CD8-positive, alpha-beta memory T cell (primary cell): Measurements from ENCODE around the gene RPL10. TPM values are rescaled to one million over a fixed set of nuclear protein-coding genes. Genes with fewer than 3 reads are reported as not detected.

Experiments
- CTCF ChIA-PET: fragments of 350-600 bp; sonication (Branson Sonifier 250); formaldehyde crosslinking; loops from one replicate; lab custom pipeline; 2021; ENCODE audit warnings: antibody characterized with exemption; lab: Charles Lee
- POLR2A ChIA-PET: fragments of 350-600 bp; sonication (Branson Sonifier 250); formaldehyde crosslinking; loops from one replicate; lab custom pipeline; 2021; ENCODE audit warnings: antibody characterized with exemption; lab: Charles Lee
- DNase-seq, 5 donors: peaks; one replicate each; pipeline versions ENCODE4 v3.0.0 to v3.0.0-alpha.2; 2020 to 2022; ENCODE audit warnings: mixed read lengths in 1 of 5
- H3K27ac ChIP-seq: one replicate; pipeline ENCODE4 v1.7.0; 2013; ENCODE audit warnings: low read depth, mild to moderate bottlenecking, low read length, moderate library complexity
- H3K27me3 ChIP-seq: 2 replicates; pipeline ENCODE4 v1.7.0; 2013; ENCODE audit warnings: low read length, mild to moderate bottlenecking; ENCODE audit not compliant: insufficient read depth, poor library complexity, severe bottlenecking
- H3K36me3 ChIP-seq: 2 replicates; pipeline ENCODE4 v1.7.0; 2013; ENCODE audit warnings: mild to moderate bottlenecking, low read length, moderate library complexity; ENCODE audit not compliant: insufficient read depth
- H3K4me1 ChIP-seq: 2 replicates; pipeline ENCODE4 v1.7.0; 2013; ENCODE audit warnings: mild to moderate bottlenecking, low read length, moderate library complexity; ENCODE audit not compliant: insufficient read depth
- H3K4me3 ChIP-seq: 2 replicates; pipeline ENCODE4 v1.7.0; 2013; ENCODE audit warnings: mild to moderate bottlenecking, low read length
- H3K9me3 ChIP-seq: 2 replicates; pipeline ENCODE4 v1.7.0; 2013; ENCODE audit warnings: mild to moderate bottlenecking, low read length
- H3K27ac Mint-ChIP-seq, 8 donors: one replicate each; pipeline ENCODE4 v1.8.0; 2020 to 2021; ENCODE audit warnings: mixed read lengths in 8 of 8, mild to moderate bottlenecking in 6 of 8, inconsistent platforms in 3 of 8, moderate library complexity in 3 of 8
- H3K27me3 Mint-ChIP-seq, 2 donors: one replicate each; pipeline ENCODE4 v1.8.0; 2020 to 2021; ENCODE audit warnings: mixed read lengths in 2 of 2, mild to moderate bottlenecking in 1 of 2, moderate library complexity in 1 of 2
- H3K36me3 Mint-ChIP-seq, 3 donors: one replicate each; pipeline ENCODE4 v1.8.0; 2020 to 2021; ENCODE audit warnings: mixed read lengths in 3 of 3, inconsistent platforms in 1 of 3, mild to moderate bottlenecking in 1 of 3
- H3K4me1 Mint-ChIP-seq, 3 donors: one replicate each; pipeline ENCODE4 v1.8.0; 2020 to 2021; ENCODE audit warnings: mixed read lengths in 3 of 3, inconsistent platforms in 1 of 3, mild to moderate bottlenecking in 1 of 3
- H3K4me3 Mint-ChIP-seq, 7 donors: one replicate each; pipeline ENCODE4 v1.8.0; 2020 to 2021; ENCODE audit warnings: mixed read lengths in 7 of 7, mild to moderate bottlenecking in 6 of 7, moderate library complexity in 4 of 7, inconsistent platforms in 2 of 7
- H3K9me3 Mint-ChIP-seq, 5 donors: one replicate each; pipeline ENCODE4 v1.8.0; 2020 to 2022; ENCODE audit warnings: mixed read lengths in 5 of 5, mild to moderate bottlenecking in 3 of 5, moderate library complexity in 2 of 5, inconsistent platforms in 1 of 5
- polyA plus RNA-seq: library from polyadenylated mRNA; unstranded; fragments of 300-500 nt; fragmentation: Illumina TruSeq; gene quantifications from one replicate; pipeline ENCODE4 v1.2.3, GENCODE V29; 2021
- total RNA-seq, 2 experiments: library from RNA; stranded (reverse); gene quantifications; one replicate each; pipeline ENCODE4 v1.2.3, GENCODE V29; 2021

The RPL10 gene
- total and polyA plus RNA-seq, 3 experiments from 2014 or later, result 3,198 to 4,855 (median 3,218) TPM

GRCh38 chrX:154420402-154420756 lies 22.2 kb downstream of the RPL10 start:
- peaks cover 0 to 2% (median 0%) of the 10 kb centered on the region in 5 donors for H3K9me3 Mint-ChIP-seq
- no peak for DNase-seq
- Histone ChIP-seq H3K9me3 (no peaks in the 10 kb centered on the region), H3K4me1 (no peaks in the 10 kb centered on the region), H3K4me3 (no peak overlapping the region), H3K36me3 (no peaks in the 10 kb centered on the region), H3K27me3 (no peaks in the 10 kb centered on the region), H3K27ac (no peak overlapping the region)
- H3K4me1 Mint-ChIP-seq, result no peaks in the 10 kb centered on the region
- CTCF ChIA-PET, result interaction anchor here (0.8 kb wide), 1 partner anchor 47 kb away, joined by 3 read pairs; no protein-coding TSS in a partner anchor
- POLR2A ChIA-PET, result interaction anchor here (0.6 kb wide), 1 partner anchor 54 kb away, joined by 10 read pairs; no protein-coding TSS in a partner anchor
- H3K4me3 Mint-ChIP-seq, result no peak overlapping the region
- H3K36me3 Mint-ChIP-seq, result peaks cover 0 to 8% (median 0%) of the 10 kb centered on the region in 3 donors
- H3K27ac Mint-ChIP-seq, result no peak overlapping the region
- H3K27me3 Mint-ChIP-seq, result peaks cover 0 to 2% of the 10 kb centered on the region in 2 donors

- peaks cover 0 to 2% of the 10 kb centered on the region in 2 donors for H3K27me3 Mint-ChIP-seq
- peaks cover 14% of the 10 kb centered on the region for H3K4me1 ChIP-seq
- ChIA-PET POLR2A (interaction anchor here (0.7 to 0.8 kb wide), 2 partner anchors 61 to 98 kb away, joined by 3 to 7 read pairs; no protein-coding TSS in a partner anchor), CTCF (interaction anchor here (0.9 kb wide), 1 partner anchor 18 kb away, joined by 4 read pairs; no protein-coding TSS in a partner anchor)
- no peak for DNase-seq
- peak overlapping the region in 4 of 8 donors; percentile 63 to 93 (median 76) for H3K27ac Mint-ChIP-seq
- no peak overlapping the region for H3K27ac ChIP-seq
- H3K27me3 ChIP-seq, result no peaks in the 10 kb centered on the region
- H3K9me3 Mint-ChIP-seq, result peaks cover 0 to 2% (median 0%) of the 10 kb centered on the region in 5 donors
- no peaks in the 10 kb centered on the region for H3K36me3 ChIP-seq
- no peaks in the 10 kb centered on the region for H3K9me3 ChIP-seq
- H3K4me3 ChIP-seq, result no peak overlapping the region
- H3K4me1 Mint-ChIP-seq, result peaks cover 21 to 26% (median 21%) of the 10 kb centered on the region in 3 donors
- peak overlapping the region in 1 of 7 donors; percentile 20 for H3K4me3 Mint-ChIP-seq
- H3K36me3 Mint-ChIP-seq, result peaks cover 0 to 12% (median 0%) of the 10 kb centered on the region in 3 donors
Measured at GRCh38 chrX:154426916-154427770, 29.0 kb downstream of the RPL10 start.

DNA sequence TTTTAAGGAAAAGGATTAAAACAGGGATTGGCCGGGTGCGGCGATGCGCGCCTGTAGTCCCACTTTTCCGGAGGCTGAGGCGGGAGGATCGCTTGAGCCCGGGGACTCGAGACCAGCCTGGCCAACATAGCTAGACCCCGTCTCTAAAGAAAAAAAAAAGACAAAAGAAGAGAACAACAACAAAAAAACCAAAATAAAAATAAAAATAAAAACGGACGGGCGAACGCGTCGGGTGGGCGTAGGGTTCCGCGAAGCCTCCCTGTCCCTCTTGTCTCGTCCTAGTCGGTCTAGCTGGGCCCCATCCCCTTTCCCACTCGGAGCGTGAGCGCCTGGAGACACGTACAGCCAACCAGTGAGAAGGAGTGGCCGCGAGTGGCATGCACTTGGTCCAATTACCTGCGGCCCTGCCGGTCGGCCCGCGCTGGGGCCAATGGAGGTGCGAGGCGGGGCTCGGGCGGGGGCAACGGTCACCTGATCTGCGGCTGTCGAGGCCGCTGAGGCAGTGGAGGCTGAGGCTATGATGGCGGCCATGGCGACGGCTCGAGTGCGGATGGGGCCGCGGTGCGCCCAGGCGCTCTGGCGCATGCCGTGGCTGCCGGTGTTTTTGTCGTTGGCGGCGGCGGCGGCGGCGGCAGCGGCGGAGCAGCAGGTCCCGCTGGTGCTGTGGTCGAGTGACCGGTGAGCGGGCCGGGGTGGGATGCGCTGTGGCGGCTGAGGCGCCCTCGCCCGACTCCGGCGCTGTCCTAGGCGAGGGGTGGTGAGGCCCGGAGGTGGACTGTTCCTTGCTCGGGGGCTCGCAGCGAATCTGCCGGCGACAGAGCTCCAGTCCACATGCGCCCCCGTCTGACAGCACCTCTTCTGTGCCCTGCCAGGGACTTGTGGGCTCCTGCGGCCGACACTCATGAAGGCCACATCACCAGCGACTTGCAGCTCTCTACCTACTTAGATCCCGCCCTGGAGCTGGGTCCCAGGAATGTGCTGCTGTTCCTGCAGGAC lies 30.3 kb downstream of the RPL10 start, which contains the start of gene ATP6AP1:
Gene ATP6AP1, plus strand, starts transcription at position 502 of the 996 bp plus-strand sequence. Its CDS starts 16 bp downstream, at position 518.
- Mint-ChIP-seq H3K27me3 (peaks cover 0 to 2% of the 10 kb centered on the region in 2 donors), H3K36me3 (peaks cover 0 to 24% (median 0%) of the 10 kb centered on the region in 3 donors), H3K4me3 (peak within 1 kb of the TSS; percentile 74 to 92 (median 83)), H3K27ac (peak within 1 kb of the TSS; percentile 65 to 93 (median 87)), H3K9me3 (peaks cover 0 to 2% (median 0%) of the 10 kb centered on the region in 5 donors), H3K4me1 (peaks cover 21 to 26% (median 21%) of the 10 kb centered on the region in 3 donors)
- DNase-seq, result peak; percentile 77 to 93 (median 87)
- Histone ChIP-seq H3K36me3 (no peaks in the 10 kb centered on the region), H3K27me3 (no peaks in the 10 kb centered on the region), H3K4me1 (peaks cover 14% of the 10 kb centered on the region), H3K27ac (peak within 1 kb of the TSS; percentile 61), H3K9me3 (no peaks in the 10 kb centered on the region), H3K4me3 (peak within 1 kb of the TSS; percentile 59)
- ChIA-PET POLR2A (interaction anchor here (0.6 to 2.3 kb wide), 6 partner anchors 13 to 62 kb away, joined by 3 to 12 read pairs (median 4); partner anchors contain the start of gene SLC10A3), CTCF (interaction anchor here (0.9 to 1.7 kb wide), 5 partner anchors 13 to 30 kb away, joined by 3 to 5 read pairs (median 4); partner anchors contain the start of gene RPL10)

DNA sequence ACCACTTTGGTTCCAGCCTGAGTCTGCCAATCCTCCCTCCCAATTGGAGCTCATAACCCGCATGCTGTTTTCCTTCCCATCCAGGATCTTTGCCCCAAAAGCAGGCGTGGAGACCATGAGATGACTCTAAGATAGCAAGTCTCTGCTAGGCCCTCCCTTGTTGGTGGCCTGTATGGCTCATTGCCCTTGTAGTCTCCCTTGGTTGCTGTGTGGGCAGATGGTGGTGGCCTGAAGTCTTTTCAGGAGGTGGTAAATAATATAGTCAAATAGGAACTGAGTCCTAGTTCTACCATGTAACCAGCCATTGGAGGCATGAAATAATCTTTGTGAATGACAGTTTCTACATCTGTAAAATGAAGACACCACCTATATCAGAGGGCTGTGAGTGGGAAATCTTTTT lies 31.5 kb downstream of the RPL10 start:
- Histone ChIP-seq H3K27ac (peak overlapping the region; percentile 61), H3K9me3 (no peaks in the 10 kb centered on the region), H3K36me3 (no peaks in the 10 kb centered on the region), H3K27me3 (no peaks in the 10 kb centered on the region), H3K4me1 (peaks cover 14% of the 10 kb centered on the region), H3K4me3 (no peak overlapping the region)
- CTCF ChIA-PET, result interaction anchor here (0.9 to 1.5 kb wide), 2 partner anchors 12 to 15 kb away, joined by 3 read pairs; no protein-coding TSS in a partner anchor
- H3K4me1 Mint-ChIP-seq, result peaks cover 21 to 26% (median 21%) of the 10 kb centered on the region in 3 donors
- peaks cover 0 to 35% (median 0%) of the 10 kb centered on the region in 3 donors for H3K36me3 Mint-ChIP-seq
- no peak for DNase-seq
- H3K9me3 Mint-ChIP-seq, result no peaks in the 10 kb centered on the region
- H3K4me3 Mint-ChIP-seq, result peak overlapping the region; percentile 74 to 92 (median 83)
- H3K27me3 Mint-ChIP-seq, result peaks cover 0 to 6% of the 10 kb centered on the region in 2 donors
- peak overlapping the region in 7 of 8 donors; percentile 47 to 93 (median 65) for H3K27ac Mint-ChIP-seq
- POLR2A ChIA-PET, result interaction anchor here (0.6 to 2.3 kb wide), 3 partner anchors 26 to 60 kb away, joined by 4 to 9 read pairs (median 6); partner anchors contain the start of gene SLC10A3

DNA sequence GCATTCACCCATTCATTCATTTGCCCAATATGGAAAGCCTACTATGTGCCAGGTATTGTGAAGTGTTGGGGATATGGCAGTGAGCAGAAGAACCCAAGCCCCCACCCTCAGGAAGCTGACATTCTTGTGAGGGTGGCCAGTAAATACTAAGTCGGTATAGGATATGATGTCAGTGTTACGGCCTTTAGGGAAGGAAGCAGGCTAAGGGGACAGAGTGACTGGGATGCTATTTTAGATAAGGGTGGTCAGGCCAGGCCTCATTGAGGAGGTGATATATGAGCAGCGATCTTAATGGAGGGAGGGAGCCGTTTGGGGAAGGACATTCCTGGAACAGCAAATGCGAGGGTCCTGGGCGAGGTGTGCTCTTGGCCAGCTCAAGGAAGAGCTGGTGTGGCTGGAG lies 32.3 kb downstream of the RPL10 start:
- Histone ChIP-seq H3K27me3 (no peaks in the 10 kb centered on the region), H3K9me3 (no peaks in the 10 kb centered on the region), H3K4me1 (peaks cover 14% of the 10 kb centered on the region), H3K4me3 (no peak overlapping the region), H3K36me3 (no peaks in the 10 kb centered on the region), H3K27ac (no peak overlapping the region)
- CTCF ChIA-PET, result no interaction called here
- DNase-seq, result no peak
- H3K27me3 Mint-ChIP-seq, result peaks cover 0 to 6% of the 10 kb centered on the region in 2 donors
- peaks cover 0 to 40% (median 0%) of the 10 kb centered on the region in 3 donors for H3K36me3 Mint-ChIP-seq
- peaks cover 21 to 26% (median 21%) of the 10 kb centered on the region in 3 donors for H3K4me1 Mint-ChIP-seq
- peak overlapping the region in 7 of 8 donors; percentile 6 to 86 (median 39) for H3K27ac Mint-ChIP-seq
- POLR2A ChIA-PET, result interaction anchor here (0.6 kb wide), 2 partner anchors 27 to 33 kb away, joined by 4 to 9 read pairs; no protein-coding TSS in a partner anchor
- peak overlapping the region in 2 of 7 donors; percentile 29 to 92 for H3K4me3 Mint-ChIP-seq
- no peaks in the 10 kb centered on the region for H3K9me3 Mint-ChIP-seq

GRCh38 chrX:154430916-154431315 lies 32.7 kb downstream of the RPL10 start:
- Mint-ChIP-seq H3K36me3 (peaks cover 0 to 44% (median 0%) of the 10 kb centered on the region in 3 donors), H3K9me3 (no peaks in the 10 kb centered on the region), H3K27ac (peak overlapping the region in 6 of 8 donors; percentile 6 to 86 (median 58)), H3K4me1 (peaks cover 22 to 27% (median 22%) of the 10 kb centered on the region in 3 donors), H3K27me3 (peaks cover 0 to 7% of the 10 kb centered on the region in 2 donors), H3K4me3 (peak overlapping the region in 1 of 7 donors; percentile 92)
- POLR2A ChIA-PET, result no interaction called here
- H3K9me3 ChIP-seq, result no peaks in the 10 kb centered on the region
- H3K4me3 ChIP-seq, result no peak overlapping the region
- H3K27me3 ChIP-seq, result no peaks in the 10 kb centered on the region
- H3K27ac ChIP-seq, result no peak overlapping the region
- peaks cover 15% of the 10 kb centered on the region for H3K4me1 ChIP-seq
- no peak for DNase-seq
- CTCF ChIA-PET, result no interaction called here
- H3K36me3 ChIP-seq, result no peaks in the 10 kb centered on the region

DNA sequence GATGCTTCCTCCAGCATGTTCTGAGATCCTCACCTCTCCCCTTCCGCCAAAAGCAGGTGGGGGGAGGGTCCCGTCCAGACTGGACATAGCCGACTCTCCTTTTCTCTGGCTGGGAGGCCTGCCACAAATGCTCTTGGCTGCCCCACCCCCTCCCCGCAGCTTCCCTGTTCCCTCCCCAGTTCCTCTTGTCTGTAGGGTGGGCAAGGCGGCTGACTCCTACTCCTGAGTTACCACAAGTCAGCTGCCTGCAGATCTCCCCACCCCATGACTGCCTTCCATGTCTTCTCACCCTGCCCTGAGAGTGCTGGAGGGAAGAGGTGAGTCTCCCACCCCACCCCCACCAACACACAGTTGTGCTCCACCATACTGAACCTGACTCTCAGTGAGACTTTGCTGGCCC lies 33.2 kb downstream of the RPL10 start:
- H3K4me1 Mint-ChIP-seq, result peaks cover 26 to 32% (median 26%) of the 10 kb centered on the region in 3 donors
- POLR2A ChIA-PET, result no interaction called here
- H3K27ac ChIP-seq, result no peak overlapping the region
- H3K9me3 ChIP-seq, result no peaks in the 10 kb centered on the region
- CTCF ChIA-PET, result no interaction called here
- no peak overlapping the region for H3K4me3 ChIP-seq
- H3K27me3 ChIP-seq, result no peaks in the 10 kb centered on the region
- no peak for DNase-seq
- H3K4me1 ChIP-seq, result peaks cover 20% of the 10 kb centered on the region
- no peak overlapping the region for H3K4me3 Mint-ChIP-seq
- peak overlapping the region in 2 of 8 donors; percentile 23 to 29 for H3K27ac Mint-ChIP-seq
- H3K36me3 ChIP-seq, result no peaks in the 10 kb centered on the region
- H3K27me3 Mint-ChIP-seq, result peaks cover 0 to 9% of the 10 kb centered on the region in 2 donors
- H3K36me3 Mint-ChIP-seq, result peaks cover 0 to 48% (median 0%) of the 10 kb centered on the region in 3 donors
- no peaks in the 10 kb centered on the region for H3K9me3 Mint-ChIP-seq
